GM19099 (cell line): ENCODE data around the gene CLEC3A.

Source experiments
- POLR2A ChIP-seq: IDR thresholded peaks from 3 replicates; pipeline ENCODE4 v1.6.1; 2011; ENCODE audit warnings: low read depth; ENCODE audit not compliant: insufficient read length; ENCODE audit errors: extremely low read depth

Gene CLEC3A

GRCh38 chr16:78022347-78023060 is at the start of gene CLEC3A:
Gene CLEC3A (plus strand): TSS chr16:78022548. CDS start chr16:78022627, 79 bp downstream.
- no peak for TF ChIP-seq POLR2A

- no peak for TF ChIP-seq POLR2A
Observed at GRCh38 chr16:77974883-77975282, 47.5 kb upstream of the CLEC3A start.

DNA sequence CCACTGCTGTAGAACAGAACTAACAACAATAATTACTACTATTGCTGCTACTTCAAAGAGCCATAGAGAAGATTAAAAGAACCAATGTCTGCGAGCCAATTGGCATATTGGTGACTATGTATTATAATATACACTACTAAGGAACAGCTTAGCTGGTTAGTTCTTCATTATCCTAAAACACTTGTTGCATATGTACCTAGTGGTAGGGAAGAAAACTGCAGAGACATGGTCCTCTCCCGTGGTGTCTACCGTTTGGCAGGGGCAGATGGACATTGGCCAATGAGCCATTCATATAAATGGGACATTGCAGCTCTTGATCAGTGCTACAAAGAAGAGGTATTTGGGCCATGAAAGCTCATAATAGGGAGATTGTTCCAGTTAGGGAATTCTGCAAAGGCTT is 46.4 kb upstream of the CLEC3A start:
- TF ChIP-seq POLR2A = no peak

DNA sequence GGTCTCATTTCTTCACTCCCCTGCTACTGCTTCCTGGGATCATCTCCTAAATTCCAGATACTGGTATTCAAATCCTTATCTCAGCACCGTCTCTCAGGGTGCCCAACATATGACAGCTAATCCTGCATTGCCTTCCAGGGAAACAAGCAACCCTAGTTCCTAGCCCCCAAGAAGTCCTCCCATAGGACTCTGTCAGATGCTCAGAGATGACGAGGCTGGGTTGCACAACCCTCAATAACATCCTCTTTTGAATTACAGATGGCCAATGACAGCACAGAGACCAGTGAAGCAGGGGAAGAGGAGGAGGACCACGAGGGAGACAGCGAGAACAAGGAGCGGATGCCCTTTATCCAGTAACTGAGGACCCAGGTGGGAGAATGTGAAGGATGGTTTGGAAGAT is 45.0 kb upstream of the CLEC3A start:
- TF ChIP-seq POLR2A = no peak

- no peak for TF ChIP-seq POLR2A
Observed at GRCh38 chr16:77985111-77985510, 37.2 kb upstream of the CLEC3A start.

DNA sequence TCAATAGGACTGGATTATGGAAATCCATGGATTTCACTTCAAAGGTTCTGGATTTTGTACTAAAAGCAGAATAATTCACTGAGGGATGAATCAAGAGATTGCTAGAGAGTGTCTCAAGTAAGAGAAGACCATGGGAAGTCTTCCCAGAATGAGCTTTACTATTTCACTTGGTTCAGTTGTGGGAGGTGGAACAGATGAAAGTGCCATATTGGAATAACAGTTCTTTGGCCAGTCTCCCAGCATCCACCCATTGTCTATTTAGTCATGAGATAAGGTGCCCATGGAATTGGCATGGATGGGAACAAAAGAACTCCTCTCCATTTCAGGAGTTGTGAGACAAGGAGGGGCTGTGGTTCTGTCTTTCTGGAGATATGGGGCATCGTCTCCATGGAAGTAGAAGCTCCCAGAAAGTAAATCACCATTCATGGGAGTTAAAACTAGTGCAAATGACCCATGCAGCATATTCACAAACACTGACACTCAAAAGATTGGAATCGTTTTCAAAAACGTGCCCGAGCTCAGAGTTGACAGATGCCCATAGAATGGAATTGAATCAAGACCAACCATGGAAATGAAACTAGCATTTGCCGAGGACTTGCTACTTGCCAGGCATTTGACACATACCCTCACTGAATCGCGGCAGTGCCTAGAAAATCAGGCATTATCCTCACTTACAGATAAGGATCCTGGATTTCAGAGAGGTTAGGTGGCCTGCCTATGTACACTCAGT is 36.2 kb upstream of the CLEC3A start:
- no peak for TF ChIP-seq POLR2A

DNA sequence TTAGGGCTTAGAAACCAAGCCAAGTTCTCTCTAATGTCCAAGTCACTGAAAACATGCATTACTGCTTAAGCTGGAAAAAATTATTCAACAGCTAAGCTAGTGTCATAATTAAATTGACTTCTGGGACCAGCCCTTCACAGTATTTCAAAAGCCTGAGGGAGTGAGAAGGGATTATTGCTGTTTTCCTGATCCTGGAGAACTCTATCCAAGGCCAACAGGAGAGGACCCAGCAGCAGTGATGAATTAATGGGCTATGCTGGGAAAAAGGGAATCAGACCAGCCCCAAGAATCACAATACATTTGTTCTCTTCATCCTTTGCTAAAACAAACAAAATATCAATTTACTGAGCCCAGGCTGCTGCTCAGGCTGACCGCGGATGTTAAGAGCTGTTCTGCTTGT is 34.5 kb upstream of the CLEC3A start:
- no peak for TF ChIP-seq POLR2A

DNA sequence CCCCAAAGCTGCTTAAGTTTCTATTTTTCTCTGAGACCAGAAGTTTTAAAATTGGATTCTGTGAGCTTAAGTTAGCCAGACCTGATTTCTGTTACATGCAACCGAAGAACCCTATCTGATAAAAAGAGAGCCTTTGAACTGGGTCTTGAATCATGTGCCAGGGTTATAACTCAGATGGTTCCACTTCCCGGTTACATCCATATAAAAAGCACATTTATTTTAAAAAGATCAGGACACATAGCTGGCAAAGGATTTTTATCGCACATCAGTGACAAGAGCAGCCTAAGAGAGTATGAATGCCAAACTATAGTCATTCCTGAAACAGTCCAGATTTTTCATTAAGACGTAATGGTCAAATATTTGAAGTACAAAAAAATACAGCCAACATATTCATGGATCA is 32.5 kb upstream of the CLEC3A start:
- no peak for TF ChIP-seq POLR2A

- no peak for TF ChIP-seq POLR2A
Observed at GRCh38 chr16:77991701-77992100, 30.6 kb upstream of the CLEC3A start.

DNA sequence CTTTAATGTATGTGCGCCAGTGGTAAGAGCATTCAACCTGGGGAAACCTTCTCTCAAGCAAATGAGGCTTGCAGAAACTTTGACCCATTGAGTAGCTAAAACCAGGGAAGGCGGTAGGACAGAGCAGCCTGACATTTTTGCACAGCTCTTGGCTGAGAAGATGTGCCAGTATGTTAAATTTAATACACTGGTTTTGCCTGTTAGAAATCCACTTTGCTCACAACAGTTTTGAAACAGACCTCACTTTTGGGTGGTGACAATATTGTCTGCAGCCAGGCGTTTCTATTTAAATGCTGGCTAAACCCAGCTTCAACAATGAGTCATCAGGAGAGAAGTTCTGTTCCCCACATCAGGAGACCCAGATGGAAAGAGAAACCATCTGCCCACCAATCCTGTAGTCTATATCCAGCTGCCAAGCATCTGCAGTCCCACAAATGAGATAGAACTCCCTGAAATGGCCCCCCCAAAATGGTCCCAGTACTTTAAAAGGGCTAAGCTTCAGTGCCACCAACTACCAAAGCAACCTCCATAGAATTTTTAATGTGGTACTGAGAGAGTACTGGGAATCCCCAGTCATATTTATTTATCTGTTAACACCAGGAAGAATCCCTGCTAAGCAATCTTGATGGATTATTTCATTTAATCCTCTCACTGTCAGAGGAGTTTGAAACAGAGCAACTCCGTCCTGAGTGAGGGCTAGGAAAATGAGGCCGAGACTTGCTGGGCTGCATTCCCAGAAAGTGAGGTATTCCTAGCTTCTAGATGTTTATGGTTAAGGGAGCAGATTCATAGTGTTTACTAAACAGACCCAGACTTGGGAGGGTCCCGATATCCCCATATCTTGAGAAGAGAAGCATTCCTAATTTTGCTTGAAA is 29.0 kb upstream of the CLEC3A start:
- TF ChIP-seq POLR2A = no peak

- TF ChIP-seq POLR2A = no peak
Observed at GRCh38 chr16:77995843-77996455, 26.4 kb upstream of the CLEC3A start.

DNA sequence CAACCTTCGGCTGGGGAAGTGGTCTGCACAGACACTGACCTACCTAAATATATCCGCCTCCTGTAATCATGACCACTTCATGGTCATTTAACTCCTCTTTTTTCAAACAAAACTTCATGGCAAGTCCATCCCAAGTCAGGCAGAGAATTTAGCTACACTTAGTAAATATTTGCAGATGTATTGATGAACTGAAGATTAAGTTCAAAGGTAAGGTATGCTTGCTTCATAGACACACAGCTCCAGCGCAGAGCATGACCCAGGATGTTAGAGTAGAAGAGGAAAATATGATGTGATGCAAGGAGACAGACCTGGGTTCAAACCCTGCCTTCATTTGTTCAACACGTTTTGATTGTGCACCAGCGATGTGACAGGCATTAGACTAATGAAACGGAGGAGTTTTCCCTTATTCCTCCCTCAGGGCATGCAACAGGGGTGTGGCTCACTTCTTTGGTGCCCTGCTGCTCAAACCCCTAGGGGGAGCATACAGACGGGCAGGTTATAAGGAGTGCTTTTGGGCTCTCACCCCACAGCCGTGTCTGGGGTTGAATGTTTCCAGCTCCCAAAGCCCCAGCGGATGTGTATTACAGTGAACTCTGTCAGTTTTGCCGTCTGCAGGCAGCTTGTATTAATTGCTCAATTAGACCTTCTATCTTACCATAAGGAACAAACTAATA is 23.9 kb upstream of the CLEC3A start:
- TF ChIP-seq POLR2A = no peak

DNA sequence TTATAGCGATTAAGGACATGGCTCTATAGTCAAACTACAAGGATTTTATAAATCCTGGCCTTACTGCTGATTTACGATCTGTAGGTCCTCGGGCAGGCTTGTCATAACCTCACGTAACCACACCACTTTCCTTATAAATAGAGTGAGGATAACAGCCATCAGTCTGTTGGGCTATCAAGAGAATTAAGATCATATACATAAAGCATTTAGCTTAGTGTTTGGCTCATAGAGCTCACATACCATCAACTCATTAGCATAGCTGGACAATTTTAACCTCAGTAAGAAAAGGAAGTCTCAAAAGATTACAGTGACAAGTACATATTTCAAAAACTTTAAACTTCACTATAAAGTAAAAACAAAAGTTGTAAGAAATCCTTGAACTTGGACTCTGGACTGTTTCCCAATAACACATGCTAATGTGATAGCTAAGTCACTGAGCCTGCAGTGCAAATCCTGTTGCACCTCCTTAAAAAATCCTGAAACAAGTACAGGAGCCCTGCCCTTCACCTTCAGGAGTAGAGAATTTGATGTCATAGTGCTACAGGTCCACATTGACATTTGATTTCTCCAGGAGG is 20.8 kb upstream of the CLEC3A start:
- no peak for TF ChIP-seq POLR2A

DNA sequence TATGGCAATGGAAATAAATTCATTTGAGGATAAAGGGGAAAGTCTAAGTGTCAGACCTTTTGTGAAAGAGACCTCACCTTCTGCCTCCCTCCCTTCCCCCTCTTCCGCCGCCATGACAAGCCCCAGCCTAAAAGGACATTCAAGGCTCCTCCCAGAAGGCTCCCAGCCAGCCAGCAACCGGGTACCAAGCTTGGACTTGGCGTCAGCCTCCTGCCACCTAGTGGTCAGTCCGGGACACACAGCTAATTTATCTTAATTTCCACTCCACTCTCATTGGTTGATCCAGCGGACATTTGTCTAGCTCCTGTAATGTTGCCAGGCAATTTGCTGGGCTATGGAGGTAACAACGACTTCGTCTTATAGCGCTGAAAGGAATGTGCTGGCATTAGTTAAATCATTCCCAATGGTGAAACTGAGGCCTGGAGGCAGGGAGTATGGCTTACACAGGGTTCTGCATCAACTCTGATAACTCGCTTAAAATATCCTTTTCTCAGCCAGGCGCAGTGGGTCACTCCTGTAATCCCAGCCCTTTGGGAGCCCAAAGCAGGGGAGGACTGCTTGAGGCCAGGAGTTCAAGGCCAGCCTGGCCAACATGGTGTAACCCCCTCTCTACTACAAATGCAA is 19.3 kb upstream of the CLEC3A start:
- no peak for TF ChIP-seq POLR2A
